ENCODE data around the gene CNEP1R1. TPM values are rescaled to one million over a fixed set of nuclear protein-coding genes. Genes with fewer than 3 reads are reported as not detected.

CNEP1R1 gene
- total and polyA plus RNA-seq, 2 experiments from 2014 or later, result 14.4 to 24.3 TPM

GRCh38 chr16:50068550-50068949, 43.5 kb downstream of the CNEP1R1 start:
- H3K36me3 ChIP-seq, result no peaks in the 10 kb centered on the region
- no peaks in the 10 kb centered on the region for H3K27me3 ChIP-seq
- H3K4me3 ChIP-seq, result no peak overlapping the region
- no peak overlapping the region for H3K27ac ChIP-seq
- no peaks in the 10 kb centered on the region for H3K9me3 ChIP-seq (ENCODE audit: low read depth)
- peak in 1 of 2 donors; percentile 19 for DNase-seq (ENCODE audit: low read depth in 1 of 2, low spot score in 1 of 2)
- TF ChIP-seq CTCF (IDR thresholded peaks at IDR 0.05; ENCODE audit: low read depth, low read length), result no peak
- H3K4me1 ChIP-seq (ENCODE audit: low read depth), result peaks cover 6% of the 10 kb centered on the region

DNA sequence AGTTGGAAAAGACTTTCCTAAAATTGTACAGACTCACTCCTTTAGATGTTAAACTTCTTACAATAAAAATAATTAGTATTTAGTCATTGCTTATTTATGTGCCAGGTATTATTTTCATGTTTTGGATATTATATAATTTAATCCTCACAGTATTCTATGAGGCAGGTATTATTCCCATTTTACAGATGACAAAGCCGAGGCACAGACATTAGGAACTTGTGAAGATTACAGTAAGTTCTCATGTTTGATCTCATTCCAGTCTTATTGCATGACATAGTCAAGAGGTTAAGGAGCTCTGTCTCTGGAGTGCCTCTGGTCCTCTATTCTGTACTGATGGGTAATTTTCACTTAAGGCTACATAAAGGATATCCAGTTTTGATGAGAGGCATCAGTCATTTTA, 44.0 kb downstream of the CNEP1R1 start:
- Histone ChIP-seq H3K27ac (no peak overlapping the region), H3K36me3 (no peaks in the 10 kb centered on the region), H3K9me3 (ENCODE audit: low read depth) (no peaks in the 10 kb centered on the region), H3K4me1 (ENCODE audit: low read depth) (peaks cover 6% of the 10 kb centered on the region), H3K27me3 (no peaks in the 10 kb centered on the region), H3K4me3 (no peak overlapping the region)
- DNase-seq (ENCODE audit: low read depth in 1 of 2, low spot score in 1 of 2), result no peak
- TF ChIP-seq CTCF (IDR thresholded peaks at IDR 0.05; ENCODE audit: low read depth, low read length), result no peak

DNA sequence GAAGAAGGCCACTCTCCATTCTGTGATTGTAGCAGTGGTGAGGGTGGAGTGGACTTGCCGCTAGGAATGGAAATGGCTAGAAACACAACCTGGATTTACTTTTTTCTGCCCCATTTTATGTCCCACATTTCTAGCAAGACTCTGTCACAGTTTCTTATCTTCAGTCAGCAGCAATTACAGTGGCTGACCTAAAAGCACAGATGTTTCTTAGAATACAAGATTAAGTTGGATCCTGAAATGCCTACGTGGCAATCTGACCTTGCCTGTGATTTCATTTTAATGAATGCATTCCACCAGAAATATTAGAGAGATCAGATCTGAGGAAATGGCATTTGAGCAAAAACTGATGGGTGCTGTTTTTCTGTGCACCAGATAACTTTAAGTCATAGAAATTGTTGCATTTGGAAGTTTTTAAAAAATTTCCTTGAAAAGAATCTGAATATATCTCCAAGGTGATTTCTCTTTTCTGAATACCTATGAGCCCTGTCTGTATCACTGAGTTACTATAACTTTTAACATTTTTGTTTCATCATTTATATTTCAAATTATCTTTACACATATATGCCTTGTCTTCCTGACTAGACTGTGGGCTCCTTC, 46.1 kb downstream of the CNEP1R1 start:
- no peak for TF ChIP-seq CTCF (IDR thresholded peaks at IDR 0.05; ENCODE audit: low read depth, low read length)
- peaks cover 3% of the 10 kb centered on the region for H3K36me3 ChIP-seq
- H3K27me3 ChIP-seq, result no peaks in the 10 kb centered on the region
- no peak overlapping the region for H3K27ac ChIP-seq
- no peak overlapping the region for H3K4me3 ChIP-seq
- no peaks in the 10 kb centered on the region for H3K9me3 ChIP-seq (ENCODE audit: low read depth)
- peaks cover 6% of the 10 kb centered on the region for H3K4me1 ChIP-seq (ENCODE audit: low read depth)
- no peak for DNase-seq (ENCODE audit: low read depth in 1 of 2, low spot score in 1 of 2)

DNA sequence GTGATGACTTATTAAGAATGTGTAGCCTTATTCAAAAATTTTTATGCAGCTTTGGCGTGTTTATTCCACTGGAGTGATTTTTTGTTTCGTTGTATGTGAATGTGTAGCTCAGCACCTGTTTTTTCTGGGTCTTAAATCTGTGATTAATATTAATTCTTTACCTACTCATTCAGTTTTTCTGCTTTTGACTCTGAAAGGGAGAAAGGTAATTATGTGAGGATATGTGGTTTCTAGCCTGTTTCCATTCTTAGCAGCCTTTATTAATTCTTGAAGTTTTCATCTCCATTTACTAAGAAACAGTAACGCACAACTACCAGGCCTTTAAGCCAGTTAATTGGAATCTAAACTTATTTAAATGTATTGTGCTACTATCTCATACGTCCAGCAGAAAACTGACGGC, 47.7 kb downstream of the CNEP1R1 start:
- TF ChIP-seq CTCF (IDR thresholded peaks at IDR 0.05; ENCODE audit: low read depth, low read length), result no peak
- no peak overlapping the region for H3K4me3 ChIP-seq
- no peak overlapping the region for H3K27ac ChIP-seq
- DNase-seq (ENCODE audit: low read depth in 1 of 2, low spot score in 1 of 2), result no peak
- no peaks in the 10 kb centered on the region for H3K27me3 ChIP-seq
- peaks cover 3% of the 10 kb centered on the region for H3K36me3 ChIP-seq
- no peaks in the 10 kb centered on the region for H3K9me3 ChIP-seq (ENCODE audit: low read depth)
- peaks cover 6% of the 10 kb centered on the region for H3K4me1 ChIP-seq (ENCODE audit: low read depth)

DNA sequence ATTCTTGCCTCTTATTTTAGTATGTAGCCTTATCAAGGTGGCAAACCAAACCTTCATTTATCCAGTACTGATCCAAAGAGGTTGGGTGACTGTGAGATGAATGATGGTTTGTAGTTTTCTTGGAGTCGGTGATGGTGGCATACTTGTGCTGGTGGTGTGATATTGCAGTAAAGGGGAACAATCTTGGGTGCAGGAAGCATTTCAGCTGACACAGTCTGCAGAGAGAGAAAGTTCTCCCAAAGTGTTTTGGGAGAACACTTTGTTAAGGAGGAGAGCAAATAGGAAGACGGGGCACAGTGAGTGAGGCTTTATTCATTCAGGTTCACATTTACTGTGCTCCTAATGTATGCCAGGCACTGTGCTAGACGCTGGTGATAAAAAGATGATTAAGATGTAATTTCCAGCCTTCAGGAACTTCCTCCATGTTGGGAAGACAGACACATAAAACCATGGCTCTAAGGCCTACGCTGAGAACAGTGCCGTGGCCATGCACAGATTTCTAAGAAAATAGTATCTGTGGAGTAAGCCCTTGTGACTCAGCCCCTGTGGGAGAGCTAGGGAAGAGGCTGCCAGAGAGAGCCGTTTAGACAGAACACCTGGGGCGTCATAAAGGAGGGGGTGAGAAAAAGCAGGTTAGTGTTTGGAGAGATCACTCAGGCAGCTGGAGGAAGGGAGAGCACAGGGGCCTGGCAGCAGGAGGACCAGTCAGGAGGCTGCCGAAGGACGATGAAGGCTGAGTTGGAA, 54.5 kb downstream of the CNEP1R1 start:
- H3K4me3 ChIP-seq, result no peak overlapping the region
- DNase-seq (ENCODE audit: low read depth in 1 of 2, low spot score in 1 of 2), result no peak
- H3K27me3 ChIP-seq, result no peaks in the 10 kb centered on the region
- H3K4me1 ChIP-seq (ENCODE audit: low read depth), result no peaks in the 10 kb centered on the region
- peaks cover 14% of the 10 kb centered on the region for H3K36me3 ChIP-seq
- no peak overlapping the region for H3K27ac ChIP-seq
- H3K9me3 ChIP-seq (ENCODE audit: low read depth), result no peaks in the 10 kb centered on the region
- TF ChIP-seq CTCF (IDR thresholded peaks at IDR 0.05; ENCODE audit: low read depth, low read length), result no peak

All from cardiac muscle cell (in vitro differentiated cells and primary cell).